NCI-H2227 (cell line): ENCODE data around the gene SMIM12.
A peak's percentile ranks its signal among the peaks of the same experiment; 100 is the strongest.

Source experiments
- DNase-seq: peaks from one replicate; lab custom pipeline; 2025; ENCODE audit not compliant: unreplicated experiment; lab: John Stamatoyannopoulos, UW

SMIM12 gene

GRCh38 chr1:34859446-34860200 lies at the start of gene SMIM12:
Gene SMIM12 (minus strand): TSS chr1:34859749. CDS start chr1:34855977, 3,772 bp downstream.
- DNase-seq: peak; percentile 93

- DNase-seq: no peak
Observed at GRCh38 chr1:34908369-34908768, 48.8 kb upstream of the SMIM12 start.

GRCh38 chr1:34907487-34908090 lies 48.0 kb upstream of the SMIM12 start:
- DNase-seq: no peak

- DNase-seq: no peak
Observed at GRCh38 chr1:34906756-34907155, 47.2 kb upstream of the SMIM12 start.

- DNase-seq: no peak
Observed at GRCh38 chr1:34906222-34906621, 46.7 kb upstream of the SMIM12 start.

GRCh38 chr1:34905098-34905459 lies 45.5 kb upstream of the SMIM12 start:
- no peak for DNase-seq

- no peak for DNase-seq
Observed at GRCh38 chr1:34904236-34905097, 44.9 kb upstream of the SMIM12 start.

GRCh38 chr1:34901919-34902318 lies 42.4 kb upstream of the SMIM12 start:
- no peak for DNase-seq

- no peak for DNase-seq
Observed at GRCh38 chr1:34900775-34901502, 41.4 kb upstream of the SMIM12 start.

- DNase-seq: no peak
Observed at GRCh38 chr1:34899906-34900305, 40.4 kb upstream of the SMIM12 start.

- no peak for DNase-seq
Observed at GRCh38 chr1:34899471-34899870, 39.9 kb upstream of the SMIM12 start.

GRCh38 chr1:34898330-34898761 lies 38.8 kb upstream of the SMIM12 start:
- DNase-seq: peak; percentile 49

GRCh38 chr1:34896612-34897011 lies 37.1 kb upstream of the SMIM12 start:
- DNase-seq: no peak

GRCh38 chr1:34889705-34890104 lies 30.2 kb upstream of the SMIM12 start:
- no peak for DNase-seq

GRCh38 chr1:34887593-34887992 lies 28.0 kb upstream of the SMIM12 start:
- DNase-seq: no peak

- DNase-seq: no peak
Observed at GRCh38 chr1:34885405-34886247, 26.1 kb upstream of the SMIM12 start.

GRCh38 chr1:34884961-34885360 lies 25.4 kb upstream of the SMIM12 start:
- no peak for DNase-seq

GRCh38 chr1:34884536-34884935 lies 25.0 kb upstream of the SMIM12 start:
- no peak for DNase-seq

GRCh38 chr1:34879230-34879629 lies 19.7 kb upstream of the SMIM12 start:
- no peak for DNase-seq

- DNase-seq: no peak
Observed at GRCh38 chr1:34876406-34876805, 16.9 kb upstream of the SMIM12 start.
